GM12875 (cell line): ENCODE results near the gene KIF26B.

ENCODE experiments used
- H3K4me3 ChIP-seq: one replicate; pipeline ENCODE4 v1.5.1; 2011; ENCODE audit warnings: low read depth, low read length, control low read depth
- TF ChIP-seq, protein P1 (sequence below): IDR thresholded peaks from 2 replicates; pipeline ENCODE4 v1.5.1; 2011; ENCODE audit warnings: low read depth, mild to moderate bottlenecking, control low read depth, inconsistent platforms, low read length, moderate library complexity, borderline replicate concordance; ENCODE audit not compliant: insufficient read depth

The KIF26B gene

DNA sequence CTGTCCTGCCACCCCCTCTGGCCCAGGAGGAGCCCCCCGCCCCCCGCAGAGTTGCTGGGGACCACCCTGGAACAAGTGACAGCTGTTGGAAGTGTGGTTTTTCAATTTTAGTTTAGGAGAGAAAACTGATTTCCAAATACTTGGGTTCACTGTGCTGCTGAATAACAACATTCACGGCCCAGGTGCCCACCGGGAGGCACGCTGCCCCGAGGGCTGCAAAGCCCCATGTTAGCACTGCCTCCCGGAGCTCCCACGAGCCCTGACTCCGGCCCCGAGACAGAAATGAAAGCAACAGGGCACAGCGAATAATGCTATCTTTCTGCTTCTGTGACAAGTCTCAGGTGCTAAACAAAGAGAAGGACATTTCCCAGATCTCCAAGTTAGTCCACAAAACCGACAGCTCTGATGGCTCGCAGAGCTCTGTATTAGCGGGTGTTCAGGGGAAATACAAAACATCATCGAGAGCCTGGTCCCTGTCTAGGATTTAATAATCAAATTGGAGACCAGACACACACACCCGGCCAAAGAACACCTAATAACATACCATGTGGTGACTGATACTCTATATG lies 451.5 kb downstream of the KIF26B start:
- no peak overlapping the region for H3K4me3 ChIP-seq
- TF ChIP-seq, protein P1, sequence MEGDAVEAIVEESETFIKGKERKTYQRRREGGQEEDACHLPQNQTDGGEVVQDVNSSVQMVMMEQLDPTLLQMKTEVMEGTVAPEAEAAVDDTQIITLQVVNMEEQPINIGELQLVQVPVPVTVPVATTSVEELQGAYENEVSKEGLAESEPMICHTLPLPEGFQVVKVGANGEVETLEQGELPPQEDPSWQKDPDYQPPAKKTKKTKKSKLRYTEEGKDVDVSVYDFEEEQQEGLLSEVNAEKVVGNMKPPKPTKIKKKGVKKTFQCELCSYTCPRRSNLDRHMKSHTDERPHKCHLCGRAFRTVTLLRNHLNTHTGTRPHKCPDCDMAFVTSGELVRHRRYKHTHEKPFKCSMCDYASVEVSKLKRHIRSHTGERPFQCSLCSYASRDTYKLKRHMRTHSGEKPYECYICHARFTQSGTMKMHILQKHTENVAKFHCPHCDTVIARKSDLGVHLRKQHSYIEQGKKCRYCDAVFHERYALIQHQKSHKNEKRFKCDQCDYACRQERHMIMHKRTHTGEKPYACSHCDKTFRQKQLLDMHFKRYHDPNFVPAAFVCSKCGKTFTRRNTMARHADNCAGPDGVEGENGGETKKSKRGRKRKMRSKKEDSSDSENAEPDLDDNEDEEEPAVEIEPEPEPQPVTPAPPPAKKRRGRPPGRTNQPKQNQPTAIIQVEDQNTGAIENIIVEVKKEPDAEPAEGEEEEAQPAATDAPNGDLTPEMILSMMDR = no peak

DNA sequence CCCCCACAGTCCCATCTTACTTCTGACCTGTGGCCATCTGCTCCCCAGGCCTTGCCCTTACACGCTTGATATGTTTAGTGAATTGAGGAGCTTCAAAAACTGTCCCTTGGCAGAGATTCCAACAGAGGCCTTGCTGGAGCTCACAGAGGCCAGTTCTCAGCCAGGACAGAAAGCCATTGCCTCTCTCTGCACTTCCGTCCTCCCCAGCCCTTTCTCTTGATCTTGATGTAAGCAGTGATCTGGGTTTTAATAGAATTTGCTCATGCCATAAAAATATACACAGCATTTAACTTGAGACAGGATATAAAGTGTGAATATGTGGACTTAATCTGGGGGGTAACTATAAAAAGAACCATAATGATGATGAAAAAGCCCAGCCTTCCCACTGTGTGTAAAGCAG lies 453.5 kb downstream of the KIF26B start:
- TF ChIP-seq, protein P1 = no peak

DNA sequence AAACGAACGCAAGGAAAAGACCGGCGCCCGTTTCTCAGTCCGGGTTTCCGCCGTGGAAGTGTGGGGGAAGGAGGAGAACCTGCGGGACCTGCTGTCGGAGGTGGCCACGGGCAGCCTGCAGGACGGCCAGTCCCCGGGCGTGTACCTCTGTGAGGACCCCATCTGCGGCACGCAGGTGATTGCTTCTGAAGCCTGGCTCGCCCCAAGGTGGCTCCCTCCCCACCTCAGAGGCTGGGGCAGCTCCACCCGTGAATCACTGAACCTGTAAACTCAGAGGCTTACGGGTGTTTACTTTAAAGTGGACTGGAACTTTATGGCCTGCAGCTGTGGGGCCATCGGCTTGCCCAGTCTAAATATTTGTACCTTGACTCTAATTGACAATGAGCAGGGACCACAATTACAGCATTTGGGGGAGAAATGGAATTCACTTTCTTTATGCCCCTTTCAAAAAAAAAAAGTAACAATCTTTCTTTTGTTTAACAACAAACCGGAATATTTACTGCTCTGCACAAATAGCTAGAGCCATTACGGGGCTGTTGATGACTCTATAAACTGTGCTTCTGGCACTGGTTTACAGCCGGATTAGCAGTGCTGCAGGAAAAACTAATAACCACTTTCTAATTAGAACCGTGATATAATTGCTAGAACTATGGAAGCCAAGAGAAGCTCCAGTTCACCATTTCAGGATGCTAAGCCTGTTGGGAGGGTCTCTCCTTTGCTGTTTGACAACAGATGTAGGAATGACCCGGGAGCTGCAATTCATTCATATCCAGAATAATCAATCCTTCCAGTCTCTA lies 454.8 kb downstream of the KIF26B start:
- H3K4me3 ChIP-seq = no peak overlapping the region

More for the DNA sequence above, 453.5 kb downstream of the KIF26B start:
- no peak overlapping the region for H3K4me3 ChIP-seq

DNA sequence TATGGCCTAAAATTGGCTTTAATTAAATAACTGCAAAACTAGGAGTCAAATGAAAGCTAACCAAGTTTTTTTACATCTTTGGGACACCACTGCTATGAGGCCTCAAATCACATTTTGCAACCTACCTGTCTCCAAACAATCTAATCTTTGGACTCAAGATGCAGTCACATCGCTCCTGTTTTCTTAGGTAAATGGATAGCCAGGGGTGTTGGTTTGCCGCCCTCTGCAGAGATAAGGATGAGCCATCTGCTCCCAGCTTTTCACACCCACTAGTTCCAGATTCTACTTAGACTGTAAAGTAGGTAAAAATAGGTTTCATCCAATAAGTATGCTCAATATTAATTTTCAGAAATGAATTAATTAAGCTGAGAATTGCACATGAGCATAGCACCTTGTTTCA lies 456.5 kb downstream of the KIF26B start:
- TF ChIP-seq, protein P1 = no peak
- no peak overlapping the region for H3K4me3 ChIP-seq

More for the DNA sequence above, 454.8 kb downstream of the KIF26B start:
- TF ChIP-seq, protein P1 = no peak

DNA sequence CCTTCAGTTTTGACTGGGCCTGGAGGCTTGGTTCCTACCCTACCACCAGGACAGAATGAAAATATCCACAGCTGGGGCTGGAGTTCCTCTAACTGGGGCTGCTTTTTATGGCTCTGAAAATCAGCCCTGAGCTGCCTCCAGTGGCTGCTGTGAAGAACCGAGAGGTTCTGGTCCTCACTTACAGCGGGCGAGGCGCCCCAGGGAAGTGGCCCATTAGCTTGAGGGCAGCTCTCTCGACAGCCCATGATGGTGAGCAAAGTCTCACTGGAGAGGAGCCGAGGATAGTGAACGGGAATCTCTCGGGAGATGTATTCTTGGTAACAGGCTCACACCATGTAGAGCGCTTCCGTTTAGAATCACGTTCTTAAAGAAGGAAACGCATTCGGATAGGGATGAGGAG lies 459.7 kb downstream of the KIF26B start:
- TF ChIP-seq, protein P1 = no peak
- H3K4me3 ChIP-seq = no peak overlapping the region

DNA sequence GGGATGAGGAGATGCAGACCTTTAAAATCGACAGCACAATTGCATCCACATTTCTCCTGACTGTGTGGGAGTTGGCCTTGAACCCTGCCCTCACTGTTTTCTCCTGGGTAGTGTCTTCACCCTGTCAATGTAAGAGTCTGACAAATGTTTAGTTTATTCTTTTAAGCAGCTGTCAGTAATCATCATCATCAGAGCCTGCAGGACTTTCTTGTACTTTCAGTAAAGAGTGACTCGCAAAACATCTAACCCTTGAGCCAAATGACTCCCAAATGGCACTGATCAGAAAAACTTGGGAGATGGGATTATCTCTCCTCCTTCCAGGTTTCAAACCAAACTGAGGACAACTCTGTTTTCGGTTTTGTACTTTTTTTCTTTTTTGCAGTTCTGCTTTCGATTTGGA lies 460.2 kb downstream of the KIF26B start:
- H3K4me3 ChIP-seq = no peak overlapping the region
- TF ChIP-seq, protein P1 = no peak

DNA sequence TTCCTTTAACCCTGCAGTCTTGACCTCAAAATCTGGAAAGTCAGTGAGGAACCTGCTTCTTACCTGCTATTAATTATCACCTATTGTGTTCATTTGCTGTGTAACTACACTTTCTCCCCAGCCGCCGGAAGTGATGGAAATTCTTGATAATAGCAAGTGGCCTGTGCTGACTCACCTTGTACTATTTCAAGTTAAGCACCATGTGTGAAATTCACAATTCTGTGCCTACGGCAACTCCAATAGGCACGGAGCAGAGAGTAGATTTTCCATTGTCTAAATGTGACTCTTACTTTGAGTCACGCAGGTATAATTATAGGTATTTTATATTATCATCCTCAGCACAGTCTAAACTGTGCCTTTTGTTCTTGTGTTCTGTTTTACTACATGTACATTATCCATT lies 466.8 kb downstream of the KIF26B start:
- H3K4me3 ChIP-seq = no peak overlapping the region
- TF ChIP-seq, protein P1 = no peak
